Suppressor macrophage (primary cell): ENCODE measurements around the gene SLC27A2.
"Not testable (repeated sequence)": the region's sequence is repeated elsewhere in the genome, so short reads cannot be mapped to it uniquely, and the experiment has no call there.

ENCODE experiments used
- DNase-seq, 4 experiments: peaks; one replicate each; pipeline ENCODE4 v3.0.0-alpha.2; 2020 to 2022
- total RNA-seq, 17 experiments: gene quantifications; one replicate each; lab custom pipeline; 2026; ENCODE audit warnings: mixed read lengths in 6 of 17, inconsistent platforms in 3 of 17; lab: John Stamatoyannopoulos, UW

The SLC27A2 gene
- 0.04 to 2.8 (median 0.72) reads per million in 17 experiments for total RNA-seq

DNA sequence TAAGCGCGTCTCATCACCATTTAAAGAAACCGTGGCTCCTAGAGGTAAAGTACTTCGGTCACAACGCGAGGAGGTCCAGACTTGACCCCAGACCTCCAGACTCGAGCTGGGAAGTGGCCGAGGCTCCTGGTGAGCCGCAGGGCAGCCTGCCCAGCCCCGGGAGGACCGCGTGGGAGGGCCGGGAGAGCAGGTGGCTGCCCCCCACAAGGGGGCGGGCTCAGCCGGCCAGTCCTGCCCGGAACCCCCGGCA, at the start of gene SLC27A2:
Gene SLC27A2, plus strand, starts transcription at position 228 of the 250 bp plus-strand sequence. CDS start 232 bp downstream, outside the sequence.
- DNase-seq: peak in 3 of 4 experiments; percentile 26 to 70 (median 53)

DNA sequence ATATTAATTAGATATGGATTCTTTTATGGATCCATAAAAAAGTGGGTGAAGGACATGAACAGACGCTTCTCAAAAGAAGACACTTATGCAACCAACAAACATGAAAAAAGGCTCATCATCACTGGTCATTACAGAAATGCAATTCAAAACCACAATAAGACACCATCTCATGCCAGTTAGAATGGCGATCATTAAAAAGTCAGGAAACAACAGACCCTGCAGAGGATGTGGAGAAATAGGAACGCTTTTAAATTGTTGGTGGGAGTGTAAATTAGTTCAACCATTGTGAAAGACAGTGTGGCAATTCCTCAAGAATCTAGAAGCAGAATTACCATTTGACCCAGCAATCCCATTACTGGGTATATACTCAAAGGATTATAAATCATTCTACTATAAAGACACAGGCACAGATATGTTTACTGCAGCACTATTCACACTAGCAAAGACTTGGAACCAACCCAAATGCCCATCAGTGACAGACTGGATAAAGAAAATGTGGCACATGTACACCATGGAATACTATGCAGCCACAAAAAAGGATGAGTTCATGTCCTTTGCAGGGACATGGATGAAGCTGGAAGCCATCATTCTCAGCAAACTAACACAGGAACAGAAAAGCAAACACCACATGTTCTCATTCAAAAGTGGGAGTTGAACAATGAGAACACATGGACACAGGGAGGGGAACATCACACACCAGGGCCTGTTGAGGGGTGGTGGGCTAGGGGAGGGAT, 49.6 kb upstream of the SLC27A2 start:
- peak in 3 of 4 experiments; percentile 39 to 49 (median 47) for DNase-seq

DNA sequence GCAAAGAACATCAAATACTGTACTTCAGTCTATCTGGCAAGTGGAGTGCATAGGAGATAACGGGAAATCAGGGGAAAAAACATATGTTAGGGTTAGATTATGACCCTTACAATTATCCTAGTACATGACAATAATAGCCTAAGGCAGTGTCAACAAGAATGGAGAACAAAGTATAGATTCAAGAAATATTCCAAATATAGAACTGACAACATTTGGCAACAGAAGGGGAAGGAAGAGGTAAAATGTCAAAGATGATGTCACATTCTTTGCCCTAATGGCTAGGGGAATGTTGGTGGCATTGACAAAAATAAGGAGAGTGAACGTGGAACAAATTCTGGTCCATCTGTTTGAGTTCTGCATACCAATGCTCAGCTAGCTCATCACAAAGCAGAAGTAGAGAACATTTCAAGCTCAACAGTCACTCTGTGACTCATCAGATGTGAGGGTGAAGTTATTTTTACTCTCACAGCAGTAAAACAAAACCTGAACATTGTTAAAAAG, 47.4 kb upstream of the SLC27A2 start:
- peak; percentile 63 to 91 (median 83) for DNase-seq

DNA sequence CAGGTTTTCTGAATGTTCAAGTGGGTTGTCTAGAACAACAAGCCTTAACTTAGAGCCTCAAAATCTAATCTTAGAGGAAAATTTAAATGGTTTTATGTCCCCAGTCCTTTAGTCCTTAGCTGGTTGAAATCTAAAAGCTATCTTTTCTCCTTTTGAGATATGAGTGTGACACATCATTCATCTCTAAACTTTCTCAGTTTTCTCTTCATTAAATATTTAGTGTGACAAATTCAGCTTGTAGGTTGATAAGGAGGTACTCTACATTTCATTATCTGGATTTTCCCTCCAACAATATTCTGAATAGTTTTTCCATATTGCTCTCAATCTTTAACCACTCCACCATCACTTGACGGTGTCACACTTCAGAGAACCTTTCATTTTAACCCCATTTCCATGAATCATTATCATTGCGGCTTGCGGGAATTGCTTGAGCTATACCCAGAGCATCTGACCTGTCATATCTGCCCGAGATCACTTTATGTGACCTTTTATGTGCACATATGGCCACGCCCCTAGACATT, 46.9 kb upstream of the SLC27A2 start:
- DNase-seq: peak in 2 of 4 experiments; percentile 34 to 49

DNA sequence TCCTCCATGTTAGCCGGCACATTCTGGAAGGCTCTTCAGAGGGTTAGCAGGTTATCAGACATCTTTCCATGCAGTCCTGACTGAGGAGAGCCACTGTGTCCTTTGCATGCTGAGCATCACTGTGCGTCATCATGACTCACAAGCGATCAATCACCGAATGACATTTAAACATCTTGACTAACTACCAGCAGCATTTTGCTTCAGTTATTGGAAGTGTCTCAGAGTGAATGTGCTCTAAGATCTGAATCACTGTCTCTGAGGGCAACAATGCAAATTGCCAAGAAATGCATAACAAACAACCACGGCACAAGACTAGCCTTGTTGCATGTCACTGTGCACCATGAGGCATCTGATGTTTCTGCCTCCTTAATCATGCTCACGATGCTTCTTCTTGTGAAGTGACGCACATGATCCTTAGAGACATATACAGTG, 44.6 kb upstream of the SLC27A2 start:
- peak in 1 of 4 experiments; percentile 30 for DNase-seq

DNA sequence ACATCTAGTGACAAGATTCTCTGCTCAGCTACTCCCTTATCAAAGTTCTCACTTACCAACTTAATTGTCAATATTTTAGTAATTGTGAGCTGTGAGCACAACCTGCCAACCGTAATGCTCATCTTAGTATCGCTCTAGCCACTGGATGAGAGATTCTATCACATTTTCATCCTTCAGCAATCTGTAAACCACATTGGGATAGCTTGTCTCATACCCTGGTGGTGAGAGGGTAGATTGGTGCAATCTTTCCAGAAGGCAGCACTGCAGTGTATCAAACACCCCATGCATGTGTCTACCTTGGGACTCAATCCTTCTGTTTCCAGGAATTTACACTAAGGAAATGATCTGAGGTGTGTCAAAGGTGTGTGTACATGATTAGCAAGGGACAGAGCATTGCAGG, 44.1 kb upstream of the SLC27A2 start:
- no peak for DNase-seq

DNA sequence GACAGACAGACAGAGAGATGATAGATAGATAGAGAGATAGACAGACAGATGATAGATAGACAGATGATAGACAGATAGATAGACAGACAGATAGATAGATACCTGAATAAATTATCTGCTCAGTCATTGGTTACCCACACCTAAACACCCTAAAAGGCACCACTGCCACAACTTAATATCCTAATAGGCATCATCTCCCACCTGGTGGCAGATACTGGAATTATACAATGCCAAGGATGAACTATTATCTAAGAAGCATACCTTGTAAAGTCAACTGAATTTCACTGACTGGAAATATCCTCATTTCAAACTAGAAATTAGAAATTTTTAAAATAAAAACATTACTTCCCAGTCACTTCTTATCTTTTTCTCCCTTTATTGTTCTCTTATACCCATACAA, 43.6 kb upstream of the SLC27A2 start:
- peak in 2 of 4 experiments; percentile 19 to 44 for DNase-seq

DNA sequence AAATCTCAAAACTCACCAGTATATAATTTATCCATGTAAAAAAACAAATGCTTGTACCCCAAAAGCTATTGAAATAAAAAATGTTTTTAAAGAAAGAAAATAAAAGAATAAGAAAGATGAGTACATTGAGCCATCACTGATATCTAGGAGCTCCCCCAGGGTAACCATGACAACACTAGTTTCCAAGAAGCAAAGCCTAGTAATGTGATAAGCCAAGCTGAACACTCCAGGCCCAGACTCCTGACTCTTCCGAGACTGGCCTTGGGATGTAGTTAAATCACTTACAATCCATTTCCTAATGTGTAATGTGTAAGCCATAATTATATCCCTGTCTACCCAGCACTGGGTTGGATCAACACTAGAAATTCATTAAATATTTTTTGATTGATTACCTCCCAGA, 41.9 kb upstream of the SLC27A2 start:
- DNase-seq: no peak

DNA sequence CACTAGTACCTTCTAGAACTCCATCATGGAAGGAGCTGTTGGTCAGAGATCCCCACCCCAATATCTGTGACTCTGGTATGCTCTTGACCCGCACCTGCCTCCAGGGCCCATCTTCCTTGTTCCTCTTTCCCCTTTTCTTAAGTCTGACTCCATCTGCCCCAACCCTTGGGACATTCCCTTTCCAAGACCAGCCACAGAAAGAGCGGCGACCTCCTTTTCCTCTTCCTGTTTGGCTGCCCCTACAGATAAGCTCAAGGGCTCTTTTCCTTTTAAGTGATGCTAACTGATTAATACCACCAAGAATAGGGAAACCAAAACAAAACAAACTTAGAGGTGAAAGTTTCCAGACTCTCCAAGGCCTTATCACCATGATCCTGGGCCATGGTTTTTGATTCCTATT, 41.0 kb upstream of the SLC27A2 start:
- DNase-seq: no peak

DNA sequence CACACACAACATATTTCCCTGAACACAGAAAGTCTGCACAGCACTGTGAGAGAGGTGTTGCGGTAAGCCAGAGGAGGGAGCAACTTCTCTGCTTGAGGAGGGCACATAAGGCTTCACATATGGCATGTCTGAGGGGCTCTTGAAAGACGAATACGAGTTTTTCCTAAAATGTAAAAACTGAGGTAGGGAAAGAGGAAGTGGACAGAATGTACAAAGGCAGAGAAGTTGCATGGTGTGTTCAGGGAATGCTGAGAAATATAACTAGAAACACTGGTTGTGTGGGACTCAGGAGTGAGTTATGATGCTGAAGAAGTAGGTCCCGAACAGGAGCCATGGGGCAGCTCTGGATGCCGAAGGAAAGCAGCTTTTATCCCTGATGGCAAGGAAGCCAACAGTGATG, 40.1 kb upstream of the SLC27A2 start:
- DNase-seq: no peak

DNA sequence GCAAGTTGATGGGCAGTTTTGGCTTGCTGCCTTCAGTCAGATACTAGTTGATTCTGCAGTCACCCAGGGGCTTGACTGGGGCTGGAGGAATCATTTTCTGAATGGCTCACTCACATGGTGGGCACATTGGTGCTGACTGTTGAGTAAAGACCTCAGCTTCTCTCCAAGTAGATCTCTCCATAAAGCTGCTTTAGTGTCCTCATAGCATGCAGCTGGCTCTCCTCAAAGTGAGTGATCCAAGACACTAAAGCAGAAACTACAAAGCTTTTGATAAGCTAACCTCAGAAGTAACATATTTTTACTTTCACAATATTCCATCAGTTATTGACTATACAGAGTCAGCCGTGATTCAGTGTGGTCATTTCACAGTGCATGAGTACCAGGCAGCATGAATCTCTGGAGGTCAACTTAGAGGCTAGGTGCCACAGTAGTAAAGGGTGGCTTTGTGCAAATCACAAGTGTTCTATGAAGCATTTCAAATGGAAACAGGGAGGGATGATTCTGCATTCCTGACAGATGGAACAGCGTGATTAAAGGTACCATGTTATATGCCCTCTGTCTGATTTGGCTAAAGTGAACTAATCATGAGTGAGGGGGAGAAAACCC, 38.6 kb upstream of the SLC27A2 start:
- DNase-seq: no peak

DNA sequence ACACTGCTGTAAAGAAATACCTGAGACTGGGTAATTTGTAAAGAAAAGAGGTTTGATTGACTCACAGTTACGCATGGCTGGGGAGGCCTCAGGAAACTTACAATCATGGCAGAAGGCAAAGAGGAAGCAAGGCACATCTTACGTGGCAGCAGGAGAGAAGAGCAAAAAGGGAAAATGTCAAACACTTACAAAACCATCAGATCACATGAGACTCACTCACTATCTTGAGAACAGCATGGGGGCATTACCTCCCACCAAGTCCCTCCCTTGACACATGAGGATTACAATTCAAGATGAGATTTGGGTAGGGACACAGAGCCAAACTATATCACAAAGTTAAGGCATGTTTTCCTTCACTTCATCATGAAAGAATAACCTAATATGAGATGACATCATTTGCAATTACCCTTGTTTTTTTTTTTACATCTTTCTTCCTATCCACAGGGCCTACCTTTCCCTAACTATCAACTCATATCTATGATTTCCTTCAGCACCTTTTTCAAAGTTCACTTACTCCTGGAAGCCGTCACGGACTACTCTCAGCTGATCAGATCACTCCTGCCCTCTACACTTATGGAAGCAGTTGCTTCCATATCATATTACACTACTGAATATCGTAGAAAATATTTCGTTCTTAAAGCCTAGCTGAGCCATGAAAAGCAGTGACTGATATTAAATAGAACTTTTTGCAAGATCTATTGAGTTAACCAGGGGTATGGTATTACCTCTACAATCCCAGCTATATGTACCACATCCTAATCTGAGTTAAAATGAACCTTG, 37.5 kb upstream of the SLC27A2 start:
- peak in 2 of 4 experiments; percentile 20 to 48 for DNase-seq

DNA sequence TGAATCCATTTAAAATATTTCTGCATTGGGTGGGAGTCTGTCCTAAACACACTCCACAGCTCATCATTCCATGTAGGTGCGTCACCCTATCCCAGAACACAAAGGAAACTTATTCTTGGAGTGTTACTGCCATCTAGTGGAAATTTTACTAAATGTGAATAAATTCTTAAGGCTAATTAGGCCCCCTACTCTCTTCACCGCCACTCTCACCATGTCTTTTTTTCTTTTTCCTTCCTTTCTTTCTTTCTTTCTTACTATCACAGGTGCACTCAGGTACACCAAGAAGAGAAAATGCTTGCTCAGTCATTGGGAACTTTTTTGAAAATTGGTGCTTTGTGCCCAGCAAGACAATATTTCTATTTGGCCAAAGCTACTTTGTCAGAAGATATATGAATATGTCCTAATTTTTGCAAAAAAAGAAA, 36.5 kb upstream of the SLC27A2 start:
- DNase-seq: peak; percentile 22 to 85 (median 52)

DNA sequence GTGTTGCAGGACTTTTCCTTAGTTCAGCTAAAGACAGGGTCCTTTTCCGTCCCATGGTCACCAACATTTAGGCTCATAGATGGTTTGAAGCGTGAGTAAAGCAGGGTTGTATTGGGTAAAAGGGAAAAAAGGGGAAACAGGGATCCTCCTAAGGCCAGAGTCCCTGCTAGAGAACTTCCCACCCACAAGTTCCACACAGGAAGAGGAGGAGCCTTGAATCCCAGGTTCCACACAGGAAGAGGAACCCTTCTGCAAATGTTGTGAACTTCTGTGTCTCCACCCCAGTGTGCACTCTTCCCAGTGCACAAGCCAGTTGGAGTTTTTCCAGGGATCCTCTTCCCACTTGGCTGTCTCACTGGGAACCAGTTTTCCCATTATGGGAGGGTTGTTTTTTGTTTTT, 35.4 kb upstream of the SLC27A2 start:
- peak; percentile 51 to 78 (median 74) for DNase-seq

DNA sequence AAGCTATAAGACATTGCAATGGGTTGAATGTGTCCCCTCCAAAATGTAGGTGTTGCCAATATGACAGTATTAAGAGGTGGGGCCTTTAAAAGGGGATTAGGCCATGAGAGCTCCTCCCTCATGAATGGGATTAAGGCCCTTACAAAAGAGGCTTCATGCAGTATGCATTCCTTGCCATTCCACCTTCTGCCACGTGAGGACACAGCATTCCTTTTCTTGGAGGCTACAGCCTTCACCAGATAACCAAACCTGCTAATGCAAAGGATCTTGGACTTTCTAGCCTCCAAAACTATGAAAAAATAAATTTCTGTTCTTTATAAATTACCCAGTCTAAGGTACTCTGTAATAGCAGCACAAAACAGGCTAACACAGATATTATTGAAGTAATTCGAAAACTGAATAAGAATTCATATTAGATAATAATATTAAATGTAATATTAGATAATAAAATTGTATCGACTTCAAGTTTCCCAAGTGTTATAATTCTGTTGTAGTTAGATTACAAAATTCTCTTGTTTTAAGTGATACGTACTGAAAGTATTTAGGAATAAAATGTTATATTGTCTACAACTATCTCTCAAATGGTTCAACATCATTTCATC, 33.5 kb upstream of the SLC27A2 start:
- DNase-seq: no peak

DNA sequence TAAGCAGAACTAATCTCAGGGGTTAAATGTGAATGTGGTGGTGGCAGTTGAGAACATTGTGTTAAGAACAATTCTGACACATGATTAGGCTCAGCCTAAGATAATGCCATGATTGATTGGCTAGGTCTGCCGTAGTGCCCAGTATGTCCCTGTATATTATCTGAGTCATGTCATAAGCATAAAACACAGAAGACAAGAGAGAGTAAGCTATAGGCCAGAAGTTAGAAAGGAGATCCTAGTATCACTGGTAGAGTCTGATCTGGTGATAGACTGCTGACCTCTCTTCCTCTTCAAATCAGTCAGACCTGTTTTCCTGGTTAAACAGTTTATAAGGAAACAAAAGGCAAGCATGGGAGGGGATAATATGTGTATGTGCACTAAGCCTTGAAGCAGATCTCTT, 32.9 kb upstream of the SLC27A2 start:
- no peak for DNase-seq

DNA sequence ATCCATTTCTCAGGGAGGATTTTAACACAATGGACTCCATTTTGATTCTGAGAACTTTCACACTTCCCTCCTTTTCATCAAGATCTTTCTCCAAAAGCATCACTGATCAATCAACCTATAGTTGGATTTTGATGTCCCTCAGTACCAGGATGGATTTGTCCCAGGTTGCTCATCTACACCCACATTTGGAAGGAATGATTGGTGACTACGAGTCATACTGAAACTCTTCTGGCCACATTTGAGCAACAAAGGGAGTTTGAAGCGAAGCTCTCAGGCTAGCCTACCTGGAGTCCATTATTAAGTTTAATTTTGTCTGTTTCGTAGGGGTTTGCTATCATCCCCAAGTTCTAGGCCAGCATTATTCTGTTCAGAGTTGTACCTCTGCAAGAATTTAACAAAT, 31.6 kb upstream of the SLC27A2 start:
- no peak for DNase-seq

DNA sequence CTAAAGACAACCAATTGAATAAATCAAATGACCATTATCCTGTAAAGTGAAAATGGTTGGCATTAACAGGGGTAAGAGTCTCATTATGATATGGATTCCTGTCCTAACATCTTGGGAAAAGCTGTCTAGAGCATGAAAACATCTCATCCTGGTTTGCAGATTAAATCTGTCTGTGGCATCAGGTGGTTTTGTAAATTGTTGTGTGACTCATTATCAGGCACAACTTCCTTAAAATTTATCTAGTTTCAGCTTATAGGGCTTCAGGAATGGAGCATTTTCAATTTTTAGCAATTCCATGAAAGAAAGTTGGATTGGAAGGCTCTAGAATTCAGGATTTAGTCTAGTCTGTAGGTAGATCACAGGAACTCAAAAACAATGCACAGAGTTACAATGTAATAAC, 31.1 kb upstream of the SLC27A2 start:
- DNase-seq: no peak

DNA sequence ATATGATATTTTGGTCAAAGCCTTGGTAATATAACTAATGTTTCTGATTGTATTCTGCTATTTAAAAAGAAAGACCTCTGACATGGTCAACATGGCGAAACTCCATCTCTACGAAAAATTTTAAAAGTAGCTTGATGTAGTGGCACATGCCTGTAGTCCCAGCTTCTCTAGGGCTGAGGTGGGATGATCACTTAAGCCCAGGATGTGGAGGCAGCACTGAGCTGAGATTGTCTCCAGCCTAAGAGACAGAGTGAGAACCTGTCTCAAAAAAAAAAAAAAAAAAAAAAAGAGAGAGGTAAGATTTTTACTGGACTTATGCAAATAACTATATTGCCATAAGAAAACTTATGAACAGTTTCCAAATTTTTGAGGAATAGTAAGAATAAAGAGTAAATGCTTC, 30.5 kb upstream of the SLC27A2 start:
- no peak for DNase-seq

DNA sequence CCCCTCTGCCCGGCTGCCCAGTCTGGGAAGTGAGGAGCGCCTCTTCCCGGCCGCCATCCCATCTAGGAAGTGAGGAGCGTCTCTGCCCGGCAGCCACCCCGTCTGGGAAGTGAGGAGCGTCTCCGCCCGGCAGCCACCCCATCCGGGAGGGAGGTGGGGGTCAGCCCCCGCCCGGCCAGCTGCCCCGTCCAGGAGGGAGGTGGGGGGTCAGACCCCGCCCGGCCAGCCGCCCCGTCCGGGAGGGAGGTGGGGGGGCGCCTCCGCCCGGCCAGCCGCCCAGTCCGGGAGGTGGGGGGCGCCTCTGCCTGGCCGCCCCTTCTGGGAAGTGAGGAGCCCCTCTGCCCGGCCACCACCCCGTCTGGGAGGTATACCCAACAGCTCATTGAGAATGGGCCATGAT, 23.8 kb upstream of the SLC27A2 start:
- DNase-seq: not testable (repeated sequence)

DNA sequence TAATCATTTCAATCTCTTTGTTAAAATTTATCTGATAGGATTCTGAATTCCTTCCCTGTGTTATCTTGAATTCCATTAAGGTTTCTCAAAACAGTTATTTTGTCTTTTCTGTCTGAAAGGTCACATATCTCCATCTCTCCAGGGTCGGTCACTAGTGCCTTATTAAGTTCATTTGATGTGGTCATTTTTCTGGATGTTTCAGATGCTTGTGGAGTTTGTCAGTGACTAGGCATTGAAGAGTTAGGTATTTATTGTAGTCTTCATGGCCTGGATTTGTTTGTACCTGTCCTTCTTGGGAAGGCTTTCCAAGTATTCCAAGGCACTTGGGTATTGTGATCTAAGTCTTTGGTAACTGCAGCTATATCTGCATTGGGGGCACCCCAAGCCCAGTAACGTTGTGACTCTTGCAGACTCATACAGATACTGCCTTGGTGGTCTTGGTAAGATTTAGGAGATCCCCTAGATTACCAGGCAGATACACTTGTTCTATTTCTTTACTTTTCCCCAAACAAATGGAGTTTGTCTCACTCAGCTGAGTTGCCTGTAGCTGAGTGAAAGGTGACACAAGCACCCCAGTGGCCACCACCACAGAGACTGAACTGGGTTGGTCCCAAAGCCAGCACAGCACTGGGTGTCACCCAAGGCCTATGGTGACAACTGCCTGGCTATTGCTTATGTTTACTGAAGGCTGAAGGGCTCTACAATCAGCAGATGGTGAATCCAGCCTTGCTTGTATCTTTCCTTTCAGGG, 18.9 kb upstream of the SLC27A2 start:
- no peak for DNase-seq
